ENCODE measurements around the gene FOXP4.

FOXP4 gene

DNA sequence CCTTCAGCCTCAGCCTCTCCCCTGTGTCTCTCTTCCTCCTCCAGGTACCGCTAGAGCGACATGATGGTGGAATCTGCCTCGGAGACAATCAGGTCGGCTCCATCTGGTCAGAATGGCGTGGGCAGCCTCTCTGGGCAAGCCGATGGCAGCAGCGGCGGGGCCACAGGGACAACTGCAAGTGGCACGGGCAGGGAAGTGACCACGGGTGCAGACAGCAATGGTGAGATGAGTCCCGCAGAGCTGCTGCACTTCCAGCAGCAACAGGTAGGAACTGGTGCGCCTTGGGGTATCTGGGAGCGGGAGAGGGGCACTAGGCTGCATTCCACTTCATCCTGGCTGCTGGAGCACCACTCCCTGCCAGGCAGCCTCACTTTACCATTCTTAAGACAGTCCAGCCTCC, 19.5 kb downstream of the FOXP4 start:
- TF ChIP-seq, protein P1, sequence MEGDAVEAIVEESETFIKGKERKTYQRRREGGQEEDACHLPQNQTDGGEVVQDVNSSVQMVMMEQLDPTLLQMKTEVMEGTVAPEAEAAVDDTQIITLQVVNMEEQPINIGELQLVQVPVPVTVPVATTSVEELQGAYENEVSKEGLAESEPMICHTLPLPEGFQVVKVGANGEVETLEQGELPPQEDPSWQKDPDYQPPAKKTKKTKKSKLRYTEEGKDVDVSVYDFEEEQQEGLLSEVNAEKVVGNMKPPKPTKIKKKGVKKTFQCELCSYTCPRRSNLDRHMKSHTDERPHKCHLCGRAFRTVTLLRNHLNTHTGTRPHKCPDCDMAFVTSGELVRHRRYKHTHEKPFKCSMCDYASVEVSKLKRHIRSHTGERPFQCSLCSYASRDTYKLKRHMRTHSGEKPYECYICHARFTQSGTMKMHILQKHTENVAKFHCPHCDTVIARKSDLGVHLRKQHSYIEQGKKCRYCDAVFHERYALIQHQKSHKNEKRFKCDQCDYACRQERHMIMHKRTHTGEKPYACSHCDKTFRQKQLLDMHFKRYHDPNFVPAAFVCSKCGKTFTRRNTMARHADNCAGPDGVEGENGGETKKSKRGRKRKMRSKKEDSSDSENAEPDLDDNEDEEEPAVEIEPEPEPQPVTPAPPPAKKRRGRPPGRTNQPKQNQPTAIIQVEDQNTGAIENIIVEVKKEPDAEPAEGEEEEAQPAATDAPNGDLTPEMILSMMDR (conservative IDR thresholded peaks at IDR 0.05; ENCODE audit: low read length): no peak
- no peak overlapping the region for H3K4me3 ChIP-seq (ENCODE audit: low read length)
- no peak for DNase-seq (ENCODE audit: low read depth)

DNA sequence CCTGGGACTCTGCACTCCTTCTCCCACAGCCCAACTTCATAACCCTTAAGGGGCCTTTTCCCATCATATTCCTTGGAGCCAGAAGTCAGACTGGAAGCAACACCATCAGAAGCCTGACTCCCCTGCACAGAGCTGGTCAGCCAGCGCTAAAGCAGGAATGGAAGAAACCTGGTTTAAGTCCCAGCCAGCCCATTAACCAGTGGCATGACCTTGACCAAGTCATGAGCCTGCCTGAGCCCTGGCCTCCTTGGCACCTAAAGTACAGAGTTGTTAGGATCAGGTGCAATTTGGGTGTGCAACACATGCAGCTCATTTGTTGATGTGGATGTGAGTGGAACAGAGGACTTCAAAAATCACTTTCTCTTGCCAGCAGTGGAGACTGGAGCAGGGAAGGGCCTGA, 20.8 kb downstream of the FOXP4 start:
- TF ChIP-seq, protein P1 (conservative IDR thresholded peaks at IDR 0.05; ENCODE audit: low read length): no peak
- H3K4me3 ChIP-seq (ENCODE audit: low read length): no peak overlapping the region
- no peak for DNase-seq (ENCODE audit: low read depth)

DNA sequence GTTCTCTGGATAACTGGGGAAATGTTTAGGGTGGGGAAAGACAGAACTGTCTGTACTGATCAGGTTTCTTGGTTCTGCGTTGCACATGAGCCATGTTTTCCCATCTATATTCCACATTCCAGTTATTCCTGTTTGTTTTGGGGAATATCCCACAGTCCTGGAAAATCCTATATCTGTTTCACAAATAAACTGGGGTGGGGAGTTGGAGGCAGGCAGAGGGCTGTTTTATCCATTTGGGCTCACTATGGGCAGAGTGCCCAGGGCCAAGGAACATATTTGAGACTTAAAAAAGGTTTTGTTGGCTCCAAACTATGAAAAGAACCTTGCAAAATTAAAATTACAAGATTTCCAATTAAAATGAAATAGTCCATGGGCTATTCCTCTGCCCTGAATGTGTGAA, 21.5 kb downstream of the FOXP4 start:
- no peak overlapping the region for H3K4me3 ChIP-seq (ENCODE audit: low read length)
- TF ChIP-seq, protein P1 (conservative IDR thresholded peaks at IDR 0.05; ENCODE audit: low read length): no peak
- DNase-seq (ENCODE audit: low read depth): no peak

DNA sequence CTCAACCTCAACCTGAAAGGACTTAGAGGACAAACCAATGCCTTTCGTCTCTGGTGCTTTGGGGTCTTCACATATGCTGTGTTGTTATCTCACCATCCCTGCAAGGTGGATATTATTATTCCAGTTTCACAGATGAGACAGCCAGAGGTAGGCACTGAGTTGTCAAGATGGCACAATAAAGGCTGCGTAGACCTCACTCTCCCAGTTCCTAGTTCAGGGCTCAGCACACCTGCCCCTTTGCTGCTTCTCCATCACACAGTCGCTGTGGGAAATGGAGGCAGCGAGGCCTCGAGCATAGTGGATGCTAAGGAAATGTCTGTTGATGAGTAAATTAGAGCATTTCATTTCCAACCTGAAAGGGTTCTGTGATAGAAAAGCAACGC, 22.0 kb downstream of the FOXP4 start:
- DNase-seq (ENCODE audit: low read depth): no peak
- TF ChIP-seq, protein P1 (conservative IDR thresholded peaks at IDR 0.05; ENCODE audit: low read length): no peak

DNA sequence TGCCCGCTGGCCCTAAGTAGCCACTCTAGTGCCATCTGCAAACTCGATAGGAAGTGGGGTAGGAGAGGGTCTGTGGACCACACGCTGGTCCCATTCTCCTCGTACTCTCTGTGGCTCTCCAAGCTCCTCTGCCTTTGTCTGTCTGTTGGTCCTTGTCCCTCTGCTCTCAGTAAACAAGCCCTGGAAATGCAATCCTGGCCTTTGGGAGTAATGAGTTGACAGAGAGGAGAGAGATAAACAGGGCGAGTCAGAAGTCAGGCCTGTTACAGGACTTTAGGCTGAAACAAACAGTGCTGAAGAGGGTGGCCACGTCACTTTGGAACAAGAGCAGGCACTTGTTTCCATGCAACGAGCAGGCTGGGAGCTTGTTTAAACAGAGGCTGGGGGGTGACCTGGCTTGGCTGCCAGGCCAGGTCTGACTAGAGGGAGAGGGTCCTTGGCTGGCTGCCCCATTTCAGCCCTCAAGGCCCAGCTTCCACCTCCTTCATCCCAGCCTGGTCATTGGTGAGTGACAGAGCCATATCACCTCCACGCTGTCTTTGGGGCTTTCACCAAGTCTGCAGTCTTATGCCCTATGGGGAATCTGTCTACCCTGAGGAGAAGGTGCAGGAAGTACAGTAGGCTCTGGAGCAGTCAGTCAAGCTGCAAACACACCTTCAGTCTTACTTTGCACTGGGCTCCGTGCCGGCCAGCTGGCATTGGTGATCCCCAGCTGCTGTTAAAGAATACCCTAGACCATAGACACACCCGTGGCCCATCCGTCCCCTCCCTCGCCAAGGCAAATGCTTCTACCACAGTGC, 22.6 kb downstream of the FOXP4 start:
- TF ChIP-seq, protein P1 (conservative IDR thresholded peaks at IDR 0.05; ENCODE audit: low read length): no peak
- DNase-seq (ENCODE audit: low read depth): no peak
- H3K4me3 ChIP-seq (ENCODE audit: low read length): no peak overlapping the region

More for the DNA sequence above, 22.0 kb downstream of the FOXP4 start:
- H3K4me3 ChIP-seq (ENCODE audit: low read length): no peak overlapping the region

DNA sequence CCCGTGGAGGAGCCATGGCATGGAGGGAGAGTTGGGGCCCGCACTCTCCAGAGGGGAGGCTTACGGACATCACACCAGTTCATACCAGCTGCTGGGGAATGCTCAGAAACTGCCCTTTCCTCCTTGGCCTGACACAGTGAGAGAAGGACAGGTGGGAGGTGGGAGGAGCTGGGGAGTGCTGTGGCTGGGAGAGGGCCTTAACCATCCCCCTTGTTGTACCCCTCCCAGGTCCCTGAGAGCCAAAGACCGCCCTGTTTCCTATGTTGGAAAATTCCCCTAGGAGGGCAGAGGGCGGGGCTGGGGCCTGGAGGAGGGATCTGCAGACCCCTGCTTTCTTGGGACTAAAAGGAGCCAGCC, 24.1 kb downstream of the FOXP4 start:
- TF ChIP-seq, protein P1 (conservative IDR thresholded peaks at IDR 0.05; ENCODE audit: low read length): no peak
- no peak overlapping the region for H3K4me3 ChIP-seq (ENCODE audit: low read length)

DNA sequence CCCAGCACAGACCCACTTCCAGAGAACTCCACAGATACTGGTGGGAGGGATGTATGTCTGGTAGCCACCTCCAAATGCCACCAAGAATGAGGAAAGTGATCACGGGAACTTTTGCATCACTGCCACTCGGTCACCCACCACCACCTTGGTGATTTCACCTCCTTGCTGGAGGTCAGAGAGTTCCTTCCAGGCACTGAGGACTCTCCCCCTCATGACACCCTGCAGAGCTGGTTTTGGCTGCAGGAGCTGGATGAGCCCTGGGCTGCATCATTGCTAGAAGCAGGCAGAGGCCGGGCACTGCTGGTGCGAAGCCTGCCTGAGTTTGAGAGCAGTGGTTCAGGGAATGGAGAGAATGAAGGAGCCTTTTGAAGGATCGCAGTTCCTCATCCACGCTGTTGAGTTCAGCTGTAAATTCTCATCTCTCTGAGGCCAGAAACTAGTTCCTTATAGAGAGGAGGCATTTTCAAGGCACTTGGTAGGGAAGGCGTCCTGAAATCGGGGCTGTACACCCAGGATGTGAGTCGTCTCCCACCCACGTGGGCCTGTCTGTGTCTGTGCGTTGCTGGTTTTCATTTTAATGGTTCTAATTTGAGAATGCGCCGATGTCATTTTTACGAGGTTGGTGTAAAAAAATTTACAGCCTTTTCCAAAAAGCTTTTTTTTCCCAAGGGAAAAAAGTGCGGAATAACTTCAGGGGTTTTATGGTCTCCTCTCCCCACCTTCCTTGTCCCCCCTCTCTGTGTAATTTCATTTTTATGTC, 25.0 kb downstream of the FOXP4 start:
- DNase-seq (ENCODE audit: low read depth): no peak
- no peak overlapping the region for H3K4me3 ChIP-seq (ENCODE audit: low read length)
- TF ChIP-seq, protein P1 (conservative IDR thresholded peaks at IDR 0.05; ENCODE audit: low read length): no peak

More for the DNA sequence above, 24.1 kb downstream of the FOXP4 start:
- no peak for DNase-seq (ENCODE audit: low read depth)

All from AG10803 (cell line).